HepG2 (cell line): ENCODE results near the gene CCDC126. TPM values are rescaled to one million over a fixed set of nuclear protein-coding genes. Genes with fewer than 3 reads are reported as not detected.
A peak's percentile ranks its signal among the peaks of the same experiment; 100 is the strongest.

Experiments
- ATAC-seq: fragments of 200-7000 bp; cut with Tn5 transposase; 3 replicates; pipeline ENCODE4 v1.9.1; 2020; ENCODE audit warnings: mild to moderate bottlenecking, moderate library complexity
- BruUV-seq: library from RNA; stranded (reverse); fragments of 400-500 nt; replicated peaks from 2 replicates; lab custom pipeline; 2021; lab: Mats Ljungman, UMichigan
- CTCF ChIA-PET: fragments of 300-600 bp; formaldehyde crosslinking; extraction: SDS; loops from one replicate; lab custom pipeline; 2021; ENCODE audit warnings: low total read pairs, inconsistent platforms, low intra/inter-chr PET ratio; lab: Yijun Ruan, JAX
- POLR2A ChIA-PET: fragments of 350-600 bp; sonication (Branson Sonifier 250); formaldehyde crosslinking; loops from one replicate; lab custom pipeline; 2020; ENCODE audit warnings: antibody characterized with exemption, inconsistent platforms; lab: Yijun Ruan, JAX
- DNase-seq: peaks from one replicate; pipeline ENCODE4 v3.0.0-alpha.2; 2015; ENCODE audit warnings: low spot score
- FAIRE-seq: peaks from 3 replicates; lab custom pipeline; 2011; peaks lifted over from hg19 to GRCh38; lab: Jason Lieb, UNC
- H2AFZ ChIP-seq: one replicate; pipeline ENCODE4 v1.6.1; 2011; ENCODE audit warnings: low read length, inconsistent platforms
- H3K27ac ChIP-seq: fragments of 300-600 bp; 3 replicates; pipeline ENCODE4 v1.8.0; 2011; ENCODE audit warnings: mixed run types, mild to moderate bottlenecking, mixed read lengths, low read length, inconsistent platforms; ENCODE audit not compliant: insufficient read depth; ENCODE audit errors: extremely low read length
- H3K27me3 ChIP-seq, 2 experiments: fragments of 200-600 bp in 1 of 2; 2 replicates in 1 of 2; 3 replicates in 1 of 2; pipeline versions ENCODE4 v1.6.0 to v1.8.0; 2011; ENCODE audit warnings: low read length in 2 of 2, mild to moderate bottlenecking in 2 of 2, moderate library complexity in 2 of 2, inconsistent platforms in 1 of 2; ENCODE audit not compliant: insufficient read depth in 2 of 2, control insufficient read depth in 1 of 2
- H3K36me3 ChIP-seq, 2 experiments: fragments of 200-600 bp in 1 of 2; replicated peaks in 1 of 2; 2 replicates in 1 of 2; 3 replicates in 1 of 2; pipeline versions ENCODE4 v1.5.1 to v1.8.0; 2011; ENCODE audit warnings: low read length in 2 of 2, inconsistent platforms in 1 of 2; ENCODE audit not compliant: insufficient read depth in 2 of 2, control insufficient read depth in 1 of 2
- H3K4me1 ChIP-seq: 2 replicates; pipeline ENCODE4 v1.5.1; 2012; ENCODE audit warnings: low read length, inconsistent platforms; ENCODE audit not compliant: insufficient read depth
- H3K4me2 ChIP-seq: 2 replicates; pipeline ENCODE4 v1.6.0; 2011; ENCODE audit warnings: low read depth, low read length, inconsistent platforms
- H3K4me3 ChIP-seq, 3 experiments: fragments of 200-600 bp in 1 of 3; sonication (generic), shearing (Covaris generic) in 1 of 3; replicated peaks in 1 of 3; 2 replicates each; pipeline ENCODE4 v1.5.1; 2011 to 2016; ENCODE audit warnings: low read length in 3 of 3, inconsistent platforms in 2 of 3, low read depth in 2 of 3, mild to moderate bottlenecking in 2 of 3, control low read depth in 1 of 3, mixed read lengths in 1 of 3; ENCODE audit not compliant: insufficient read depth in 1 of 3
- H3K79me2 ChIP-seq: one replicate; pipeline ENCODE4 v1.6.1; 2011; ENCODE audit warnings: low read length, inconsistent platforms; ENCODE audit not compliant: insufficient read depth
- H3K9ac ChIP-seq: 2 replicates; pipeline ENCODE4 v1.6.0; 2011; ENCODE audit warnings: mild to moderate bottlenecking, low read depth, low read length, inconsistent platforms; ENCODE audit not compliant: insufficient read depth
- H3K9me3 ChIP-seq: 2 replicates; pipeline ENCODE4 v1.5.1; 2012; ENCODE audit warnings: mild to moderate bottlenecking, low read length
- H4K20me1 ChIP-seq: 2 replicates; pipeline ENCODE4 v1.6.0; 2011; ENCODE audit warnings: inconsistent platforms, mild to moderate bottlenecking, low read length, moderate library complexity; ENCODE audit not compliant: insufficient read depth
- CREM ChIP-seq, 2 experiments: sonication (generic) in 1 of 2; formaldehyde crosslinking in 1 of 2; IDR thresholded peaks; 2 replicates each; pipeline versions ENCODE4 v1.4.0 to v1.6.1; 2016 to 2020; ENCODE audit warnings: antibody characterized with exemption in 1 of 2, mild to moderate bottlenecking in 1 of 2, missing genetic modification reagents in 1 of 2
- DNMT3B ChIP-seq: conservative IDR thresholded peaks from 2 replicates; pipeline ENCODE4 v1.6.1; 2016; ENCODE audit warnings: missing biosample characterization, control low read depth
- MBD4 ChIP-seq: IDR thresholded peaks from 2 replicates; pipeline ENCODE4 v1.6.1; 2012; ENCODE audit warnings: low read length, inconsistent platforms, borderline replicate concordance
- MEIS1 ChIP-seq: sonication (generic); formaldehyde crosslinking; IDR thresholded peaks from 2 replicates; pipeline ENCODE4 v1.9.0; 2021; ENCODE audit warnings: mild to moderate bottlenecking, missing genetic modification reagents, moderate library complexity, borderline replicate concordance
- NBN ChIP-seq: fragments of 450-650 bp; conservative IDR thresholded peaks from 2 replicates; pipeline ENCODE4 v1.6.1; 2017
- RORA ChIP-seq: sonication (generic); formaldehyde crosslinking; IDR thresholded peaks from 2 replicates; pipeline ENCODE4 v1.5.0; 2020; ENCODE audit warnings: mild to moderate bottlenecking, missing genetic modification reagents, moderate library complexity
- TBL1XR1 ChIP-seq: fragments of 150-350 bp; IDR thresholded peaks from 2 replicates; pipeline ENCODE4 v1.6.1; 2014; ENCODE audit warnings: borderline replicate concordance, low read length; ENCODE audit not compliant: partially characterized antibody
- ZBTB1 ChIP-seq: sonication (generic); formaldehyde crosslinking; IDR thresholded peaks from 2 replicates; pipeline ENCODE4 v1.4.0; 2020; ENCODE audit warnings: missing genetic modification reagents, borderline replicate concordance
- ZBTB42 ChIP-seq: sonication (generic); formaldehyde crosslinking; IDR thresholded peaks from 2 replicates; pipeline ENCODE4 v1.5.0; 2020; ENCODE audit warnings: mild to moderate bottlenecking, missing genetic modification reagents
- ZFP82 ChIP-seq: sonication (generic); formaldehyde crosslinking; IDR thresholded peaks from 2 replicates; pipeline ENCODE4 v1.5.1; 2020; ENCODE audit warnings: mild to moderate bottlenecking, missing genetic modification reagents, borderline replicate concordance
- ZNF20 ChIP-seq: sonication (generic); formaldehyde crosslinking; IDR thresholded peaks from 2 replicates; pipeline ENCODE4 v1.4.0; 2020; ENCODE audit warnings: mild to moderate bottlenecking, moderate library complexity, missing genetic modification reagents
- ZNF616 ChIP-seq: sonication (generic); formaldehyde crosslinking; IDR thresholded peaks from 2 replicates; pipeline ENCODE4 v1.5.0; 2020; ENCODE audit warnings: low read depth, mild to moderate bottlenecking, missing genetic modification reagents
- ZNF691 ChIP-seq: sonication (generic); formaldehyde crosslinking; IDR thresholded peaks from 2 replicates; pipeline ENCODE4 v1.4.0; 2020; ENCODE audit warnings: missing genetic modification reagents, low read depth, mild to moderate bottlenecking, borderline replicate concordance
- WGBS: methylation state at CpG from one replicate; pipeline ENCODE4 v1.1.6; 2017; ENCODE audit warnings: low lambda C conversion rate; 5-methylcytosine and 5-hydroxymethylcytosine counted together
- in situ Hi-C: cut with HindIII; loops from 2 replicates; pipeline ENCODE4 v1.10.0; 2017; ENCODE audit warnings: low pct_unique_long_range_greater_than_20kb; ENCODE audit not compliant: extremely low pct_ligation_motif_present
- intact Hi-C: fragments of 100-400 bp; cut with micrococcal nuclease; formaldehyde crosslinking; loops from one replicate; pipeline ENCODE4 v1.10.0; 2022; ENCODE audit not compliant: unreplicated experiment
- polyA plus RNA-seq, 8 experiments: library from polyadenylated mRNA; depleted of rRNA in 3 of 8; stranded (reverse) in 7 of 8; unstranded in 1 of 8; fragments of >200 nt; fragmentation: Illumina TruSeq in 4 of 8; extraction: Trizol in 4 of 8; gene quantifications; 2 replicates each; pipeline versions ENCODE4 v1.2.1 to v1.2.3, GENCODE V29; 2011 to 2016; ENCODE audit warnings: low read depth in 4 of 8, missing spikeins in 1 of 8, mixed read lengths in 1 of 8; ENCODE audit not compliant: insufficient read depth in 1 of 8
- total RNA-seq, 5 experiments: library from RNA; depleted of rRNA; stranded (reverse); fragments of >200 nt; fragmentation: Illumina TruSeq; extraction: Trizol; gene quantifications; 2 replicates each; pipeline ENCODE4 v1.2.3, GENCODE V29; 2016; ENCODE audit warnings: low read depth in 1 of 5
- TF ChIP-seq, protein P1 (sequence below): sonication (generic); formaldehyde crosslinking; IDR thresholded peaks from 2 replicates; pipeline ENCODE4 v1.5.1; 2020; ENCODE audit warnings: missing genetic modification reagents, mild to moderate bottlenecking, borderline replicate concordance

CCDC126 gene
- total and polyA plus RNA-seq, 2 of the 13 experiments (the other 11 are each of a cell fraction or from before 2014, with no cell fraction given) = 3.5 to 9.3 TPM

- Histone ChIP-seq H3K27ac (no peak overlapping the region), H3K9ac (no peak overlapping the region), H3K27me3 (no peaks in the 10 kb centered on the region), H3K79me2 (no peaks in the 10 kb centered on the region), H3K4me2 (0 out of 2 replicates have a peak overlapping the region, but pooled peaks have one; percentile 10), H3K4me3 (no peak overlapping the region), H2AFZ (no peak overlapping the region), H3K4me1 (no peaks in the 10 kb centered on the region), H4K20me1 (no peaks in the 10 kb centered on the region), H3K9me3 (no peaks in the 10 kb centered on the region), H3K36me3 (no peaks in the 10 kb centered on the region)
- ChIA-PET POLR2A (no interaction called here), CTCF (no interaction called here)
- in situ Hi-C loops (no loop called here), intact Hi-C loops (no loop called here)
- WGBS = 4% methylated on average over 3 of the region's 3 CpGs
- no TSS peak for BruUV-seq
- FAIRE-seq = no peak
- TF ChIP-seq ZFP82 (CRISPR knock-in tag) = no peak
- no peak for TF ChIP-seq ZBTB1 (CRISPR knock-in tag)
- TF ChIP-seq DNMT3B (CRISPR knock-in tag) = no peak
- TF ChIP-seq CREM (IDR thresholded peaks at IDR 0.05) = no peak
- no peak for TF ChIP-seq CREM (CRISPR knock-in tag; IDR thresholded peaks at IDR 0.05)
- no peak for TF ChIP-seq ZNF20
- TF ChIP-seq ZNF616 = no peak
- TF ChIP-seq NBN = no peak
- no peak for TF ChIP-seq RORA
- TF ChIP-seq TBL1XR1 = no peak
- TF ChIP-seq, protein P1, sequence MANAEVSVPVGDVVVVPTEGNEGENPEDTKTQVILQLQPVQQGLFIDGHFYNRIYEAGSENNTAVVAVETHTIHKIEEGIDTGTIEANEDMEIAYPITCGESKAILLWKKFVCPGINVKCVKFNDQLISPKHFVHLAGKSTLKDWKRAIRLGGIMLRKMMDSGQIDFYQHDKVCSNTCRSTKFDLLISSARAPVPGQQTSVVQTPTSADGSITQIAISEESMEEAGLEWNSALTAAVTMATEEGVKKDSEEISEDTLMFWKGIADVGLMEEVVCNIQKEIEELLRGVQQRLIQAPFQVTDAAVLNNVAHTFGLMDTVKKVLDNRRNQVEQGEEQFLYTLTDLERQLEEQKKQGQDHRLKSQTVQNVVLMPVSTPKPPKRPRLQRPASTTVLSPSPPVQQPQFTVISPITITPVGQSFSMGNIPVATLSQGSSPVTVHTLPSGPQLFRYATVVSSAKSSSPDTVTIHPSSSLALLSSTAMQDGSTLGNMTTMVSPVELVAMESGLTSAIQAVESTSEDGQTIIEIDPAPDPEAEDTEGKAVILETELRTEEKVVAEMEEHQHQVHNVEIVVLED (CRISPR knock-in tag) = no peak
- TF ChIP-seq ZBTB42 = no peak
- no peak for TF ChIP-seq MBD4
- no peak for TF ChIP-seq ZNF691 (CRISPR knock-in tag)
- no peak for TF ChIP-seq MEIS1
- no peak for DNase-seq
- no peak; the same call in 2 of the 3 replicates for ATAC-seq
Measured at GRCh38 chr7:23685731-23686130, 88.5 kb downstream of the CCDC126 start.
